Panc1 (cell line): ENCODE data around the gene PNPLA2. TPM values are rescaled to one million over a fixed set of nuclear protein-coding genes. Genes with fewer than 3 reads are reported as not detected.

Source experiments
- ATAC-seq: fragments of 200-7000 bp; cut with Tn5 transposase; 2 replicates; pipeline ENCODE4 v1.9.1; 2020; ENCODE audit warnings: mild to moderate bottlenecking, moderate library complexity
- BruUV-seq: library from RNA; stranded (reverse); fragments of 400-500 nt; replicated peaks from 2 replicates; lab custom pipeline; 2021; lab: Mats Ljungman, UMichigan
- CTCF ChIA-PET: fragments of 300-600 bp; sonication (Branson Sonifier 250); formaldehyde crosslinking; loops from one replicate; lab custom pipeline; 2022; ENCODE audit warnings: antibody characterized with exemption; lab: Charles Lee
- POLR2A ChIA-PET: fragments of 300-600 bp; sonication (Branson Sonifier 250); formaldehyde crosslinking; loops from one replicate; lab custom pipeline; 2022; ENCODE audit warnings: antibody characterized with exemption; lab: Charles Lee
- DNase-seq: peaks from one replicate; pipeline ENCODE4 v3.0.0-alpha.2; 2010; ENCODE audit warnings: low read depth, low spot score
- H3K27ac ChIP-seq: 2 replicates; pipeline ENCODE4 v1.5.1; 2011; ENCODE audit warnings: mild to moderate bottlenecking, low read length, inconsistent platforms
- H3K27me3 ChIP-seq: fragments of 200-500 bp; sonication (Bioruptor generic); 2 replicates; pipeline ENCODE4 v1.6.0; 2014; ENCODE audit warnings: low read length, inconsistent platforms; ENCODE audit not compliant: control insufficient read depth, insufficient read depth
- H3K36me3 ChIP-seq: fragments of 200-500 bp; sonication (Bioruptor generic); 2 replicates; pipeline ENCODE4 v1.5.1; 2014; ENCODE audit warnings: inconsistent platforms, mild to moderate bottlenecking, low read length, moderate library complexity; ENCODE audit not compliant: control insufficient read depth, insufficient read depth
- H3K4me1 ChIP-seq: 2 replicates; pipeline ENCODE4 v1.5.1; 2011; ENCODE audit warnings: inconsistent platforms, mild to moderate bottlenecking, low read length, moderate library complexity; ENCODE audit not compliant: control insufficient read depth, insufficient read depth
- H3K4me3 ChIP-seq, 2 experiments: 2 replicates each; pipeline ENCODE4 v1.5.1; 2011 to 2012; ENCODE audit warnings: low read depth in 2 of 2, low read length in 2 of 2, mild to moderate bottlenecking in 2 of 2, inconsistent platforms in 1 of 2, moderate library complexity in 1 of 2
- H3K9me3 ChIP-seq: fragments of 200-500 bp; sonication (Bioruptor generic); 2 replicates; pipeline ENCODE4 v1.5.1; 2014; ENCODE audit warnings: low read depth, mild to moderate bottlenecking, inconsistent platforms, low read length, moderate library complexity; ENCODE audit not compliant: control insufficient read depth, insufficient read depth
- POLR2AphosphoS5 ChIP-seq: IDR thresholded peaks from 2 replicates; pipeline ENCODE4 v1.6.1; 2012; ENCODE audit warnings: mild to moderate bottlenecking, low read depth, low read length, moderate library complexity
- SIN3A ChIP-seq: IDR thresholded peaks from 2 replicates; pipeline ENCODE4 v1.6.1; 2012; ENCODE audit warnings: low read depth, mild to moderate bottlenecking, low read length, moderate library complexity, borderline replicate concordance; ENCODE audit not compliant: insufficient read depth
- TCF7L2 ChIP-seq: IDR thresholded peaks from 2 replicates; pipeline ENCODE4 v1.6.1; 2011; ENCODE audit warnings: mild to moderate bottlenecking, low read depth, low read length, inconsistent platforms
- in situ Hi-C: cut with HindIII; loops from 2 replicates; pipeline ENCODE4 v1.10.0; 2016; ENCODE audit warnings: low sequenced_read_pairs, low pct_unique_long_range_greater_than_20kb
- intact Hi-C: fragments of 100-400 bp; cut with micrococcal nuclease; formaldehyde crosslinking; loops from one replicate; pipeline ENCODE4 v1.10.0; 2022; ENCODE audit not compliant: unreplicated experiment
- total RNA-seq: library from RNA; stranded (reverse); gene quantifications from one replicate; pipeline ENCODE4 v1.2.1, GENCODE V29; 2021; ENCODE audit not compliant: unreplicated experiment
- TF ChIP-seq, protein P1 (sequence below), 2 experiments: IDR thresholded peaks; 2 replicates each; pipeline ENCODE4 v1.6.1; 2011 to 2012; ENCODE audit warnings: low read depth in 2 of 2, control low read depth in 1 of 2, low read length in 1 of 2, mild to moderate bottlenecking in 1 of 2, moderate library complexity in 1 of 2; ENCODE audit not compliant: insufficient read depth in 1 of 2

Gene PNPLA2
- total RNA-seq, 1 experiment from 2014 or later, result 244 TPM

DNA sequence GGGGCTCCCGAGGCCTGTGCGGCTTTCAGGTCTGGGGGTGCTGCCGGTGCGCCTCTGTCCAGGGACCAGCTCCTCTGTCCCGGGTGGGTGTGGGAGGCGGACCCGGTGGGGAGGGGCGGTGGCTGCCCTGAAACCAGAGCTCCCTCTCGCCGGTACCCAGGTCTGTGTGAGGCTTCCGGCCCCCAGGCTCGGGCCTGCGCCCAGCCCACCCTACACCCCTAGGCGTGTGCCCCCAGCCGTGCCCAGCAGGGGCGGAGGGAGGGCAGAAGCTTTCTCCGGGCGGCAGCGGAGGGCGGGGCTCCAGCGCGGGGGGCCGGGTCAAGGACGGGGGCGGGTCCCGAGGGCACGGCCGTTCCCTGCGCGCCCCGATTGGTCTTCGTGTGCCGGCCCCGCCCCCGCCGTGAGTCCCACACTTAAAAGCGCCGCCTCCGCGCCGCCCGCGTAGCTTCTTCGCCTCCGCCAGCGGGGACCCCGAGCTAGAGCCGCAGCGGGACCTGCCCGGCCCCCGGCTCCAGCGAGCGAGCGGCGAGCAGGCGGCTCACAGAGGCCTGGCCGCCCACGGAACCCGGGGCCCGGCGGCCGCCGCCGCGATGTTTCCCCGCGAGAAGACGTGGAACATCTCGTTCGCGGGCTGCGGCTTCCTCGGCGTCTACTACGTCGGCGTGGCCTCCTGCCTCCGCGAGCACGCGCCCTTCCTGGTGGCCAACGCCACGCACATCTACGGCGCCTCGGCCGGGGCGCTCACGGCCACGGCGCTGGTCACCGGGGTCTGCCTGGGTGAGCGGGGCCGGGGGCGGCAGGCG is 616 bp downstream of the PNPLA2 start:
- ATAC-seq, result peak; percentile 66
- in situ Hi-C loops, result no loop called here
- ChIA-PET CTCF (interaction anchor here (1.2 kb wide), 2 partner anchors 10 to 11 kb away, joined by 3 read pairs; partner anchors contain the start of gene RPLP2), POLR2A (interaction anchor here (0.6 to 1.9 kb wide), 4 partner anchors 9 to 254 kb away, joined by 4 to 11 read pairs (median 8); partner anchors contain the start of gene CRACR2B)
- BruUV-seq, result no TSS peak
- H3K36me3 ChIP-seq, result 0 out of 2 replicates have a peak, but pooled peaks cover 2% of the 10 kb centered on the region
- peak overlapping the region; percentile 80 to 88 for H3K4me3 ChIP-seq
- no peaks in the 10 kb centered on the region for H3K9me3 ChIP-seq
- intact Hi-C loops, result no loop called here
- no peak for DNase-seq
- peak; percentile 97 for TF ChIP-seq POLR2AphosphoS5
- TF ChIP-seq, protein P1, sequence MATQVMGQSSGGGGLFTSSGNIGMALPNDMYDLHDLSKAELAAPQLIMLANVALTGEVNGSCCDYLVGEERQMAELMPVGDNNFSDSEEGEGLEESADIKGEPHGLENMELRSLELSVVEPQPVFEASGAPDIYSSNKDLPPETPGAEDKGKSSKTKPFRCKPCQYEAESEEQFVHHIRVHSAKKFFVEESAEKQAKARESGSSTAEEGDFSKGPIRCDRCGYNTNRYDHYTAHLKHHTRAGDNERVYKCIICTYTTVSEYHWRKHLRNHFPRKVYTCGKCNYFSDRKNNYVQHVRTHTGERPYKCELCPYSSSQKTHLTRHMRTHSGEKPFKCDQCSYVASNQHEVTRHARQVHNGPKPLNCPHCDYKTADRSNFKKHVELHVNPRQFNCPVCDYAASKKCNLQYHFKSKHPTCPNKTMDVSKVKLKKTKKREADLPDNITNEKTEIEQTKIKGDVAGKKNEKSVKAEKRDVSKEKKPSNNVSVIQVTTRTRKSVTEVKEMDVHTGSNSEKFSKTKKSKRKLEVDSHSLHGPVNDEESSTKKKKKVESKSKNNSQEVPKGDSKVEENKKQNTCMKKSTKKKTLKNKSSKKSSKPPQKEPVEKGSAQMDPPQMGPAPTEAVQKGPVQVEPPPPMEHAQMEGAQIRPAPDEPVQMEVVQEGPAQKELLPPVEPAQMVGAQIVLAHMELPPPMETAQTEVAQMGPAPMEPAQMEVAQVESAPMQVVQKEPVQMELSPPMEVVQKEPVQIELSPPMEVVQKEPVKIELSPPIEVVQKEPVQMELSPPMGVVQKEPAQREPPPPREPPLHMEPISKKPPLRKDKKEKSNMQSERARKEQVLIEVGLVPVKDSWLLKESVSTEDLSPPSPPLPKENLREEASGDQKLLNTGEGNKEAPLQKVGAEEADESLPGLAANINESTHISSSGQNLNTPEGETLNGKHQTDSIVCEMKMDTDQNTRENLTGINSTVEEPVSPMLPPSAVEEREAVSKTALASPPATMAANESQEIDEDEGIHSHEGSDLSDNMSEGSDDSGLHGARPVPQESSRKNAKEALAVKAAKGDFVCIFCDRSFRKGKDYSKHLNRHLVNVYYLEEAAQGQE (IDR thresholded peaks at IDR 0.05; ENCODE audit: insufficient read depth in 1 of 2, low read depth in 2 of 2, low read length in 1 of 2), result no peak
- TF ChIP-seq TCF7L2, result peak; percentile 79; the same call in 1 of the 2 replicates
- TF ChIP-seq SIN3A, result peak; percentile 83; the same call in 1 of the 2 replicates
- H3K27ac ChIP-seq, result peak overlapping the region; percentile 76
- H3K27me3 ChIP-seq, result no peaks in the 10 kb centered on the region
- H3K4me1 ChIP-seq, result peaks cover 37% of the 10 kb centered on the region

DNA sequence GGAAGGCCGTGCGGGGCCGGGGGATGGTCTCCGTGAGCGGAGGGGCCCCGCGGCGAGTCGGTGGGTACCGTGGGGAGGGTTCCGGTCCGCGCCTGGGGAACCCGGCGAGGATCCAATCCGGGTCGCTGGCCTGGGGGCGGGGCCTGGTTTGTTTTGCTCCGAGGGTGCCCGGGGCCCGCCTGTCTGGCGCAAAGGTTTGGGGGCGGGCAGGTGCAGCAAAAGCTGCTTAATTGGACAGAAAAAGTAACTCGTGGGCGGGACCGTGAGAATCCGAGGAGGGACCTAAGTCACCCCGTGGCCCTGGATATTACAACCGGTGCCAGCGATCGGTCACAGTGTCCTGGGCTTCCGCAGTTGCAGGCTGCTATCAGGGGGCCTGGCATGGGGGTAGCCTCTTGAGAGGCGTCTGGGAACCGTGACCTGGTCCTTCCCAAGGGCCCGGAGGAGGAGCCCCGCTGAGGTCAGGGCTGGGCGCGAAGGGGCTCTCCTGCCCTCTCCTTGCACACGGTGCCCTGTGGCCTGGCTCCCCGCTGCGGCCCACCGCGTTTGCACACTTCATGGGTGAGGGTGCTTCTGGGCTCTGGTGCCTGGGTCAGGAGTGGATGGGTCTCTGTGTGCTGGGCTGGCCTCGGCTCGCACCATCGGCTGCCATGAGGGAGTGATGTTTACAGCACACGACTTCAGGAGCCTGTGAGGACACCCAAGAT is 1.4 kb downstream of the PNPLA2 start:
- in situ Hi-C loops, result no loop called here
- CTCF ChIA-PET, result interaction anchor here (0.7 kb wide), 1 partner anchor 18 kb away, joined by 3 read pairs; no protein-coding TSS in a partner anchor
- POLR2A ChIA-PET, result interaction anchor here (1.1 to 1.9 kb wide), 3 partner anchors 8 to 11 kb away, joined by 4 to 11 read pairs (median 9); partner anchors contain the start of gene CRACR2B

More for the DNA sequence above, 1.4 kb downstream of the PNPLA2 start:
- no peaks in the 10 kb centered on the region for H3K9me3 ChIP-seq
- H3K36me3 ChIP-seq, result 0 out of 2 replicates have a peak, but pooled peaks cover 2% of the 10 kb centered on the region
- BruUV-seq, result TSS peak; percentile 85
- ATAC-seq, result peak; percentile 67
- peak overlapping the region; percentile 89 for H3K27ac ChIP-seq
- DNase-seq, result no peak
- peaks cover 45% of the 10 kb centered on the region for H3K4me1 ChIP-seq
- peak overlapping the region; percentile 80 to 88 for H3K4me3 ChIP-seq
- intact Hi-C loops, result no loop called here
- no peaks in the 10 kb centered on the region for H3K27me3 ChIP-seq
- TF ChIP-seq POLR2AphosphoS5 (peak; percentile 69; the same call in 1 of the 2 replicates), SIN3A (peak; percentile 88; the same call in 1 of the 2 replicates)
- TF ChIP-seq, protein P1 (IDR thresholded peaks at IDR 0.05; ENCODE audit: insufficient read depth in 1 of 2, low read depth in 2 of 2, low read length in 1 of 2), result no peak
